ENCODE results near the gene RAB27A.

RAB27A gene

DNA sequence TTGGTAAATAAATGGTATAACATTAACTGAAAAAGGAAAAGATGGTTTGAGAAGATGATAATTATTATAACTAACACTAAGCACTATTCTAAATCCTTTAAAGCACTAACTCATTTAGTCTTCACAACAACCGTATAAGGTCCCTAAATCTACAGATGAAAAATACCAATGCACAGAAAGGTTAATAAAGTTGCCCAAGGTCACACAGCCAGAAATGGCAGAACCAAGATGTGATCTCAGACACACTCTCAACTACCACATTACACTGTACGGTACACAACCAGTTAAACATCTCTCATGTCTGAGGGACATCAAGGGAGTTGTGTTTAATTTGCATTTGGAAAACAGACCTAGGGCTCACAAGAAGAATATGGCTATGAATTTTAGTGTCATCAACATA is 23.1 kb downstream of the RAB27A start:
- no peak for TF ChIP-seq FOXP2 (optimal IDR thresholded peaks at IDR 0.05; ENCODE audit: borderline replicate concordance, extremely low read depth, extremely low read length, insufficient read depth)
- TF ChIP-seq SIN3A (IDR thresholded peaks at IDR 0.05; ENCODE audit: borderline replicate concordance, insufficient read depth, low read length): no peak
- no peak for TF ChIP-seq TAF1 (IDR thresholded peaks at IDR 0.05; ENCODE audit: borderline replicate concordance, insufficient read depth, low read length)
- TF ChIP-seq, protein P1, sequence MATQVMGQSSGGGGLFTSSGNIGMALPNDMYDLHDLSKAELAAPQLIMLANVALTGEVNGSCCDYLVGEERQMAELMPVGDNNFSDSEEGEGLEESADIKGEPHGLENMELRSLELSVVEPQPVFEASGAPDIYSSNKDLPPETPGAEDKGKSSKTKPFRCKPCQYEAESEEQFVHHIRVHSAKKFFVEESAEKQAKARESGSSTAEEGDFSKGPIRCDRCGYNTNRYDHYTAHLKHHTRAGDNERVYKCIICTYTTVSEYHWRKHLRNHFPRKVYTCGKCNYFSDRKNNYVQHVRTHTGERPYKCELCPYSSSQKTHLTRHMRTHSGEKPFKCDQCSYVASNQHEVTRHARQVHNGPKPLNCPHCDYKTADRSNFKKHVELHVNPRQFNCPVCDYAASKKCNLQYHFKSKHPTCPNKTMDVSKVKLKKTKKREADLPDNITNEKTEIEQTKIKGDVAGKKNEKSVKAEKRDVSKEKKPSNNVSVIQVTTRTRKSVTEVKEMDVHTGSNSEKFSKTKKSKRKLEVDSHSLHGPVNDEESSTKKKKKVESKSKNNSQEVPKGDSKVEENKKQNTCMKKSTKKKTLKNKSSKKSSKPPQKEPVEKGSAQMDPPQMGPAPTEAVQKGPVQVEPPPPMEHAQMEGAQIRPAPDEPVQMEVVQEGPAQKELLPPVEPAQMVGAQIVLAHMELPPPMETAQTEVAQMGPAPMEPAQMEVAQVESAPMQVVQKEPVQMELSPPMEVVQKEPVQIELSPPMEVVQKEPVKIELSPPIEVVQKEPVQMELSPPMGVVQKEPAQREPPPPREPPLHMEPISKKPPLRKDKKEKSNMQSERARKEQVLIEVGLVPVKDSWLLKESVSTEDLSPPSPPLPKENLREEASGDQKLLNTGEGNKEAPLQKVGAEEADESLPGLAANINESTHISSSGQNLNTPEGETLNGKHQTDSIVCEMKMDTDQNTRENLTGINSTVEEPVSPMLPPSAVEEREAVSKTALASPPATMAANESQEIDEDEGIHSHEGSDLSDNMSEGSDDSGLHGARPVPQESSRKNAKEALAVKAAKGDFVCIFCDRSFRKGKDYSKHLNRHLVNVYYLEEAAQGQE (IDR thresholded peaks at IDR 0.05; ENCODE audit: insufficient read depth in 1 of 2, low read depth in 2 of 2, low read length in 2 of 2): no peak
- no peak for TF ChIP-seq POLR2AphosphoS5 (IDR thresholded peaks at IDR 0.05; ENCODE audit: low read depth, low read length)

DNA sequence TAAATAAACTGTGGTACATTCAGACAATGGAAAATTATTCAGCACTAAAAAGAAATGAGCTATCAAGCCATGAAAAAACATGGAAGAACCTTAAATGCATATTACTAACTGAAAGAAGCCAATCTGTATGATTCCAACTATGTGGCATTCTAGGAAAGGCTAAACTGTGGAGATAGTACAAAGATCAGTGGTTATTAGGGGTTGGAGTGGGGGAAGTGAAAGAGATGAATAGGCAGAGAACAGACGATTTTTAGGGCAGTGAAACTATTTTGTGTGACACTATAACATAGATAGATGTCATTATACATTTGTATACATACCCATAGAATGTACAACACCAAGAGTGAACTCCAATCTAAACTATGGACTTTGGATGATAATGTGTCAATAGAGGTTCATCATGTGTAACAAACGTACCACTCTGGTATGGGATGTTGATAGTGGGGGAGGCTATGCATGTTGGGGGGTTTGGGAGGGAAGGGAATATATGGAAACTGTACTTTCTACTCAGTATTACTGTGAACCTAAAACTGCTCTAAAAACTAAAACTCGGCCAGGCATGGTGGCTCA is 29.0 kb downstream of the RAB27A start:
- TF ChIP-seq FOXP2 (optimal IDR thresholded peaks at IDR 0.05; ENCODE audit: borderline replicate concordance, extremely low read depth, extremely low read length, insufficient read depth) (no peak), SIN3A (IDR thresholded peaks at IDR 0.05; ENCODE audit: borderline replicate concordance, insufficient read depth, low read length) (no peak), TAF1 (IDR thresholded peaks at IDR 0.05; ENCODE audit: borderline replicate concordance, insufficient read depth, low read length) (no peak), POLR2AphosphoS5 (IDR thresholded peaks at IDR 0.05; ENCODE audit: low read depth, low read length) (no peak)
- TF ChIP-seq, protein P1 (IDR thresholded peaks at IDR 0.05; ENCODE audit: insufficient read depth in 1 of 2, low read depth in 2 of 2, low read length in 2 of 2): no peak

DNA sequence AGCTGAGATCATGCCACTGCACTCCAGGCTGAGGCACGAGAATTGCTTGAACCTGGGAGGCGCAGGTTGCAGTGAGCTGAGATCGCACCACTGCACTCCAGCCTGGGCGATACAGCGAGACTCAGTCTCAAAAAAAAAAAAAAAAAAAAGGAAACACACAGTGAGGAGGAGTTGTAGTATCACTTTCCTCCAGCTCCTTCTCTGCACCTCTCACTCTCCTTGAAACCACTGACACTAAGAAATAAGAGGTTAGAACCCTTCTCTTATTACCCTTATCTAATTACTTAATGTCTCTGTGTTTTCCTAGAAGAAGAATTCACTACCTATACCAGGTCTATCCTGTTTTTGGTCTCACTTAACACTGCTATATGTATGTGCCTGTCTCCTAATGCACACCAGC is 31.7 kb downstream of the RAB27A start:
- no peak for TF ChIP-seq FOXP2 (optimal IDR thresholded peaks at IDR 0.05; ENCODE audit: borderline replicate concordance, extremely low read depth, extremely low read length, insufficient read depth)
- TF ChIP-seq, protein P1 (IDR thresholded peaks at IDR 0.05; ENCODE audit: insufficient read depth in 1 of 2, low read depth in 2 of 2, low read length in 2 of 2): no peak
- no peak for TF ChIP-seq SIN3A (IDR thresholded peaks at IDR 0.05; ENCODE audit: borderline replicate concordance, insufficient read depth, low read length)
- TF ChIP-seq POLR2AphosphoS5 (IDR thresholded peaks at IDR 0.05; ENCODE audit: low read depth, low read length): no peak
- no peak for TF ChIP-seq TAF1 (IDR thresholded peaks at IDR 0.05; ENCODE audit: borderline replicate concordance, insufficient read depth, low read length)

DNA sequence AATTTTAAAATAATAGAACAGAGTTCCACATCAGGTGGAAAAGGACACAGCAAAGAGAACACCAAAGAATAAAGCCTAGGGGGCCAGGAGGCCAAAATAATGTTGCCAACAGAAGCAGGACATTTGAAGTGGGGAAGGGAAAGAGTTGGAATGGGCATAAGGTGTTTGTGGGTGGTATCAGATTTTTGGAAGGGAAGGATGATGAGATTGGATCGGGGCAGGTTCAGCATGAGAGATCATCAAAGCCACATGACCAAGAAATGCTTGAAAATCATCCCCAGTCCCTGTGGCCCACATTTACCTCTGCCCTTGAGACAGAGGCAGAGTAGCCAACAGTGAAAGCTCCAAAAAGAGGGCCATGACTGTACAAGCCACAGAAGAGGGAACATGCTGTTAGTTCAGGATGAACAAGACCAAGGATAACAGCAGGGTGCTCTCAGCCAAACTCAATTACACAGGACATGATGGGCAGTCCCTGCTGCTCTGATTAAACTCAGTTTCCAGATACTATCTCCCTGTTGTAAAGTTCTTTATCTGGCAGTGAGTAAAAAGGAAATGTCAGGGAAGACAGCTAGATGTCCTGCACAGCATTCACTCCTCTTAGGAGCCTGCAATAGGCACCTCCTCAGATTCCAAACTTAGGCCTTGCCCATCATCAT is 32.5 kb downstream of the RAB27A start:
- TF ChIP-seq, protein P1 (IDR thresholded peaks at IDR 0.05; ENCODE audit: insufficient read depth in 1 of 2, low read depth in 2 of 2, low read length in 2 of 2): no peak
- TF ChIP-seq TAF1 (IDR thresholded peaks at IDR 0.05; ENCODE audit: borderline replicate concordance, insufficient read depth, low read length) (no peak), POLR2AphosphoS5 (IDR thresholded peaks at IDR 0.05; ENCODE audit: low read depth, low read length) (no peak), FOXP2 (optimal IDR thresholded peaks at IDR 0.05; ENCODE audit: borderline replicate concordance, extremely low read depth, extremely low read length, insufficient read depth) (no peak), SIN3A (IDR thresholded peaks at IDR 0.05; ENCODE audit: borderline replicate concordance, insufficient read depth, low read length) (no peak)

All from PFSK-1 (cell line).